Measurements from ENCODE around the gene ANKMY1.

DNA sequence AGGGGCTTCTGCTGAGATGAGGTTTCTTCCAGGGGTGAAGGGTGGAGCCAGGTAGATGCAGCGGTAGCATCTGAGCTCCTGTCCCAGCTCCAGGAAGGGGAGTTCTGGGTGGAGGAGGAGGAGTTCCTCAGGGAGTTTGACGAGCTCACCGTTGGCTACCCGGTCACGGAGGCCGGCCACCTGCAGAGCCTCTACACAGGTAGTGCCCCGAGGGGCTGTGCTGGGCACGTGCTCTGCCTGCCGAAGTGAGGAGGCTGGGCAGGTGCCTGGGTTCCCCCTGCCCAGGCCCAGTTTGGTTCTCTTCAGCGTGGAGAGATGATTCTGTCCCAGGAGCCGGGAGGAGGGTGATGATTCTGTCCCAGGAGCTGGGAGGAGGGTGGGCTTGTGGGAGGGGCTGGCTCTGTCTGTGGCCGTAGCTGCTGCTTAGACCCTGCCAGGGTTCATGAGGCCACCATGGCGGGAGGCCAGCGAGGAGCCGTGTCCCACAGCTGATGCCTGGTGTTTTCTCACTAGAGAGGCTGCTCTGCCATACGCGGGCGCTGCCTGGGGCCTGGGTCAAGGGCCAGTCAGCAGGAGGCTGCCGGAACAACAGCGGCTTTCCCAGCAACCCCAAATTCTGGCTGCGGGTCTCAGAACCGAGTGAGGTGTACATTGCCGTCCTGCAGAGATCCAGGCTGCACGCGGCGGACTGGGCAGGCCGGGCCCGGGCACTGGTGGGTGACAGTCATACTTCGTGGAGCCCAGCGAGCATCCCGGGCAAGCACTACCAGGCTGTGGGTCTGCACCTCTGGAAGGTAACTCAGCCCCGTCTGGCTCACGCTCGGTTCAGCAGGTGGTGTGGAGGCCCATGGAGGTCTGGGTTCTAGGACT, 37.0 kb upstream of the ANKMY1 start:
- TF ChIP-seq, protein P1, sequence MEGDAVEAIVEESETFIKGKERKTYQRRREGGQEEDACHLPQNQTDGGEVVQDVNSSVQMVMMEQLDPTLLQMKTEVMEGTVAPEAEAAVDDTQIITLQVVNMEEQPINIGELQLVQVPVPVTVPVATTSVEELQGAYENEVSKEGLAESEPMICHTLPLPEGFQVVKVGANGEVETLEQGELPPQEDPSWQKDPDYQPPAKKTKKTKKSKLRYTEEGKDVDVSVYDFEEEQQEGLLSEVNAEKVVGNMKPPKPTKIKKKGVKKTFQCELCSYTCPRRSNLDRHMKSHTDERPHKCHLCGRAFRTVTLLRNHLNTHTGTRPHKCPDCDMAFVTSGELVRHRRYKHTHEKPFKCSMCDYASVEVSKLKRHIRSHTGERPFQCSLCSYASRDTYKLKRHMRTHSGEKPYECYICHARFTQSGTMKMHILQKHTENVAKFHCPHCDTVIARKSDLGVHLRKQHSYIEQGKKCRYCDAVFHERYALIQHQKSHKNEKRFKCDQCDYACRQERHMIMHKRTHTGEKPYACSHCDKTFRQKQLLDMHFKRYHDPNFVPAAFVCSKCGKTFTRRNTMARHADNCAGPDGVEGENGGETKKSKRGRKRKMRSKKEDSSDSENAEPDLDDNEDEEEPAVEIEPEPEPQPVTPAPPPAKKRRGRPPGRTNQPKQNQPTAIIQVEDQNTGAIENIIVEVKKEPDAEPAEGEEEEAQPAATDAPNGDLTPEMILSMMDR (IDR thresholded peaks at IDR 0.05; ENCODE audit: low read depth, low read length) = no peak
- no peak for TF ChIP-seq MYC (IDR thresholded peaks at IDR 0.05; ENCODE audit: low read depth, low read length)

Data from NB4 (cell line).